Neuronal stem cell (in vitro differentiated cells): ENCODE data around the gene RECQL5.

Source experiments
- DNase-seq: peaks from one replicate; pipeline ENCODE4 v3.0.0-alpha.2; 2013; ENCODE audit warnings: low spot score
- H2AFZ ChIP-seq: one replicate; pipeline ENCODE4 v1.6.1; 2013; ENCODE audit warnings: mild to moderate bottlenecking, low read length, inconsistent platforms
- H2AK5ac ChIP-seq: 2 replicates; pipeline ENCODE4 v1.6.1; 2013; ENCODE audit warnings: low read depth, mild to moderate bottlenecking, inconsistent platforms, low read length, moderate library complexity, mixed read lengths
- H2BK120ac ChIP-seq: 2 replicates; pipeline ENCODE4 v1.6.1; 2013; ENCODE audit warnings: low read depth, mild to moderate bottlenecking, inconsistent platforms, low read length, moderate library complexity, mixed read lengths
- H2BK12ac ChIP-seq: one replicate; pipeline ENCODE4 v1.6.1; 2013; ENCODE audit warnings: low read length, inconsistent platforms
- H2BK15ac ChIP-seq: 2 replicates; pipeline ENCODE4 v1.6.1; 2013; ENCODE audit warnings: mild to moderate bottlenecking, low read length, inconsistent platforms, mixed read lengths
- H2BK5ac ChIP-seq: one replicate; pipeline ENCODE4 v1.6.1; 2013; ENCODE audit warnings: inconsistent platforms, mild to moderate bottlenecking, low read length, moderate library complexity
- H3K14ac ChIP-seq: one replicate; pipeline ENCODE4 v1.6.1; 2013; ENCODE audit warnings: low read length, inconsistent platforms
- H3K18ac ChIP-seq: 2 replicates; pipeline ENCODE4 v1.6.1; 2013; ENCODE audit warnings: low read length, inconsistent platforms
- H3K23ac ChIP-seq: 2 replicates; pipeline ENCODE4 v1.6.1; 2013; ENCODE audit warnings: low read depth, mild to moderate bottlenecking, mixed read lengths, low read length, inconsistent platforms; ENCODE audit not compliant: poor library complexity
- H3K27ac ChIP-seq: replicated peaks from 3 replicates; pipeline ENCODE4 v1.5.1; 2013; ENCODE audit warnings: low read length, inconsistent platforms
- H3K27me3 ChIP-seq, 3 experiments: 2 replicates each; pipeline ENCODE4 v1.6.1; 2013; ENCODE audit warnings: low read length in 3 of 3, mild to moderate bottlenecking in 2 of 3, inconsistent platforms in 1 of 3, low read depth in 1 of 3, mixed read lengths in 1 of 3, moderate library complexity in 1 of 3; ENCODE audit not compliant: control insufficient read depth in 3 of 3, insufficient read depth in 3 of 3
- H3K36me3 ChIP-seq, 2 donors: replicated peaks in 1 of 2; 2 replicates each; pipeline ENCODE4 v1.6.1; 2013; ENCODE audit warnings: low read length in 2 of 2; ENCODE audit not compliant: control insufficient read depth in 2 of 2, insufficient read depth in 2 of 2
- H3K4ac ChIP-seq: 2 replicates; pipeline ENCODE4 v1.6.1; 2013; ENCODE audit warnings: inconsistent platforms, mild to moderate bottlenecking, low read length, moderate library complexity
- H3K4me1 ChIP-seq, 2 donors: 1 replicate in 1 of 2; 2 replicates in 1 of 2; pipeline ENCODE4 v1.6.1; 2013; ENCODE audit warnings: low read length in 2 of 2, low read depth in 1 of 2; ENCODE audit not compliant: control insufficient read depth in 2 of 2, insufficient read depth in 1 of 2
- H3K4me2 ChIP-seq: one replicate; pipeline ENCODE4 v1.6.1; 2013; ENCODE audit warnings: mild to moderate bottlenecking, low read length, inconsistent platforms; ENCODE audit not compliant: insufficient read depth, poor library complexity, severe bottlenecking
- H3K4me3 ChIP-seq, 2 donors: 2 replicates each; pipeline ENCODE4 v1.5.1; 2013; ENCODE audit warnings: low read length in 2 of 2, mild to moderate bottlenecking in 2 of 2, inconsistent platforms in 1 of 2, moderate library complexity in 1 of 2
- H3K79me1 ChIP-seq: one replicate; pipeline ENCODE4 v1.6.1; 2013; ENCODE audit warnings: low read depth, mild to moderate bottlenecking, inconsistent platforms, low read length, moderate library complexity
- H3K9ac ChIP-seq: one replicate; pipeline ENCODE4 v1.6.1; 2013; ENCODE audit warnings: mild to moderate bottlenecking, low read depth, low read length, inconsistent platforms; ENCODE audit not compliant: poor library complexity
- H3K9me3 ChIP-seq, 2 donors: replicated peaks in 1 of 2; 2 replicates each; pipeline versions ENCODE3 to v1.6.1; 2013; ENCODE audit warnings: low read length in 2 of 2, mild to moderate bottlenecking in 2 of 2, inconsistent platforms in 1 of 2, low read depth in 1 of 2, mixed read lengths in 1 of 2, moderate library complexity in 1 of 2; ENCODE audit not compliant: control insufficient read depth in 2 of 2, insufficient read depth in 1 of 2
- H4K8ac ChIP-seq: one replicate; pipeline ENCODE4 v1.6.1; 2013; ENCODE audit warnings: low read depth, mild to moderate bottlenecking, inconsistent platforms, low read length, moderate library complexity
- H4K91ac ChIP-seq: one replicate; pipeline ENCODE4 v1.6.1; 2013; ENCODE audit warnings: low read length, low read depth, mild to moderate bottlenecking, inconsistent platforms; ENCODE audit not compliant: poor library complexity
- WGBS, 2 donors: extraction: QIAGEN DNeasy Blood & Tissue Kit; methylation state at CpG; one replicate each; pipeline ENCODE4 v1.1.7; 2013; ENCODE audit warnings: missing lambda C conversion rate in 2 of 2, mixed read lengths in 1 of 2; ENCODE audit not compliant: insufficient read length in 2 of 2, insufficient replicate concordance in 1 of 2; ENCODE audit errors: extremely low coverage in 2 of 2; 5-methylcytosine and 5-hydroxymethylcytosine counted together

The RECQL5 gene

GRCh38 chr17:75625813-75626486 is 41.0 kb downstream of the RECQL5 start:
- peaks cover 11 to 13% of the 10 kb centered on the region in 2 donors for H3K36me3 ChIP-seq
- peak overlapping the region; percentile 58 for H2BK15ac ChIP-seq
- H3K23ac ChIP-seq, result peak overlapping the region; percentile 73
- no peak overlapping the region for H3K4me2 ChIP-seq
- H3K14ac ChIP-seq, result no peak overlapping the region
- DNase-seq, result peak; percentile 35
- no CpG with 5 or more reads among the region's 15 CpGs for WGBS, 2 donors
- no peak overlapping the region for H4K91ac ChIP-seq
- H3K4ac ChIP-seq, result no peak overlapping the region
- H3K18ac ChIP-seq, result peak overlapping the region; percentile 87
- peaks cover 1% of the 10 kb centered on the region for H3K79me1 ChIP-seq
- no peak overlapping the region for H3K4me3 ChIP-seq
- peak overlapping the region; percentile 98 for H2AK5ac ChIP-seq
- H3K27me3 ChIP-seq, result no peaks in the 10 kb centered on the region
- no peak overlapping the region for H2AFZ ChIP-seq
- H3K4me1 ChIP-seq, result peaks cover 6 to 7% of the 10 kb centered on the region in 2 donors
- H3K9me3 ChIP-seq, result no peaks in the 10 kb centered on the region
- H2BK120ac ChIP-seq, result peak overlapping the region; percentile 95
- H2BK12ac ChIP-seq, result peak overlapping the region; percentile 84
- H2BK5ac ChIP-seq, result peak overlapping the region; percentile 1
- no peak overlapping the region for H3K27ac ChIP-seq
- H3K9ac ChIP-seq, result peak overlapping the region; percentile 81
- H4K8ac ChIP-seq, result no peak overlapping the region

GRCh38 chr17:75624714-75625345 is 42.1 kb downstream of the RECQL5 start:
- Histone ChIP-seq H4K8ac (peak overlapping the region; percentile 17), H3K4me1 (peaks cover 6 to 8% of the 10 kb centered on the region in 2 donors), H3K9me3 (no peaks in the 10 kb centered on the region), H3K4ac (no peak overlapping the region), H3K18ac (peak overlapping the region; percentile 76), H3K79me1 (peaks cover 2% of the 10 kb centered on the region), H2BK120ac (peak overlapping the region; percentile 61), H2BK12ac (peak overlapping the region; percentile 84), H3K23ac (peak overlapping the region; percentile 55), H3K9ac (peak overlapping the region; percentile 70), H3K36me3 (peaks cover 4 to 8% of the 10 kb centered on the region in 2 donors), H2BK15ac (no peak overlapping the region), H2AK5ac (peak overlapping the region; percentile 63), H3K4me3 (no peak overlapping the region), H3K27me3 (peaks cover 0 to 3% (median 0%) of the 10 kb centered on the region in 3 experiments), H4K91ac (no peak overlapping the region), H2BK5ac (no peak overlapping the region), H2AFZ (no peak overlapping the region), H3K4me2 (no peak overlapping the region), H3K14ac (peak overlapping the region; percentile 6), H3K27ac (no peak overlapping the region)
- WGBS, 2 donors, result no CpG with 5 or more reads among the region's 23 CpGs
- no peak for DNase-seq

- H3K36me3 ChIP-seq, result peaks cover 0 to 8% of the 10 kb centered on the region in 2 donors
- H3K9ac ChIP-seq, result no peak overlapping the region
- H3K4me1 ChIP-seq, result peaks cover 6 to 8% of the 10 kb centered on the region in 2 donors
- no peak overlapping the region for H3K27ac ChIP-seq
- no peak overlapping the region for H4K8ac ChIP-seq
- no peak overlapping the region for H3K4me3 ChIP-seq
- no peak for DNase-seq
- no peak overlapping the region for H2AK5ac ChIP-seq
- H2BK12ac ChIP-seq, result no peak overlapping the region
- H2BK120ac ChIP-seq, result no peak overlapping the region
- no peak overlapping the region for H3K14ac ChIP-seq
- peaks cover 2% of the 10 kb centered on the region for H3K79me1 ChIP-seq
- no peaks in the 10 kb centered on the region for H3K9me3 ChIP-seq
- H3K18ac ChIP-seq, result no peak overlapping the region
- no peak overlapping the region for H3K4ac ChIP-seq
- H3K27me3 ChIP-seq, result peaks cover 0 to 3% (median 0%) of the 10 kb centered on the region in 3 experiments
- no peak overlapping the region for H2BK5ac ChIP-seq
- no CpG with 5 or more reads among the region's 12 CpGs for WGBS, 2 donors
- no peak overlapping the region for H2BK15ac ChIP-seq
- no peak overlapping the region for H4K91ac ChIP-seq
- peak overlapping the region; percentile 55 for H3K23ac ChIP-seq
- H2AFZ ChIP-seq, result no peak overlapping the region
- no peak overlapping the region for H3K4me2 ChIP-seq
Measured at GRCh38 chr17:75624021-75624420, 42.9 kb downstream of the RECQL5 start.

- H2BK12ac ChIP-seq, result no peak overlapping the region
- no peak overlapping the region for H3K27ac ChIP-seq
- no CpG with 5 or more reads among the region's 9 CpGs for WGBS, 2 donors
- H3K23ac ChIP-seq, result no peak overlapping the region
- H3K4me1 ChIP-seq, result peaks cover 6 to 8% of the 10 kb centered on the region in 2 donors
- H3K4ac ChIP-seq, result no peak overlapping the region
- H3K9me3 ChIP-seq, result no peaks in the 10 kb centered on the region
- no peak overlapping the region for H4K91ac ChIP-seq
- peaks cover 0 to 3% (median 0%) of the 10 kb centered on the region in 3 experiments for H3K27me3 ChIP-seq
- H3K36me3 ChIP-seq, result peaks cover 0 to 7% of the 10 kb centered on the region in 2 donors
- no peak for DNase-seq
- H3K9ac ChIP-seq, result no peak overlapping the region
- no peak overlapping the region for H2AK5ac ChIP-seq
- no peak overlapping the region for H2BK120ac ChIP-seq
- H2BK5ac ChIP-seq, result no peak overlapping the region
- H2BK15ac ChIP-seq, result no peak overlapping the region
- no peak overlapping the region for H3K4me2 ChIP-seq
- H3K4me3 ChIP-seq, result no peak overlapping the region
- no peak overlapping the region for H4K8ac ChIP-seq
- no peak overlapping the region for H3K18ac ChIP-seq
- H3K79me1 ChIP-seq, result peaks cover 2% of the 10 kb centered on the region
- no peak overlapping the region for H2AFZ ChIP-seq
- no peak overlapping the region for H3K14ac ChIP-seq
Measured at GRCh38 chr17:75623386-75623785, 43.6 kb downstream of the RECQL5 start.
